KBM-7 (cell line): ENCODE results near the gene CDC23.
"Not testable (repeated sequence)": the region's sequence is repeated elsewhere in the genome, so short reads cannot be mapped to it uniquely, and the experiment has no call there.

Source experiments
- DNase-seq: peaks from one replicate; pipeline ENCODE4 v3.0.0-alpha.2; 2015
- in situ Hi-C: fragments of 300-500 bp; cut with MboI; formaldehyde crosslinking; loops from 2 replicates; pipeline ENCODE4 v1.14.3; 2020; ENCODE audit warnings: low sequenced_read_pairs, low pct_unique_long_range_greater_than_20kb, mixed read lengths

Gene CDC23, protein sequence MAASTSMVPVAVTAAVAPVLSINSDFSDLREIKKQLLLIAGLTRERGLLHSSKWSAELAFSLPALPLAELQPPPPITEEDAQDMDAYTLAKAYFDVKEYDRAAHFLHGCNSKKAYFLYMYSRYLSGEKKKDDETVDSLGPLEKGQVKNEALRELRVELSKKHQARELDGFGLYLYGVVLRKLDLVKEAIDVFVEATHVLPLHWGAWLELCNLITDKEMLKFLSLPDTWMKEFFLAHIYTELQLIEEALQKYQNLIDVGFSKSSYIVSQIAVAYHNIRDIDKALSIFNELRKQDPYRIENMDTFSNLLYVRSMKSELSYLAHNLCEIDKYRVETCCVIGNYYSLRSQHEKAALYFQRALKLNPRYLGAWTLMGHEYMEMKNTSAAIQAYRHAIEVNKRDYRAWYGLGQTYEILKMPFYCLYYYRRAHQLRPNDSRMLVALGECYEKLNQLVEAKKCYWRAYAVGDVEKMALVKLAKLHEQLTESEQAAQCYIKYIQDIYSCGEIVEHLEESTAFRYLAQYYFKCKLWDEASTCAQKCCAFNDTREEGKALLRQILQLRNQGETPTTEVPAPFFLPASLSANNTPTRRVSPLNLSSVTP

GRCh38 chr5:138213161-138214029 lies at the start of gene CDC23:
Gene CDC23, minus strand, starts transcription at chr5:138213323. Its CDS starts 11 bp downstream, at chr5:138213312.
- in situ Hi-C loops: no loop called here

GRCh38 chr5:138258704-138259292 lies 45.7 kb upstream of the CDC23 start:
- DNase-seq: no peak
- in situ Hi-C loops: no loop called here

More at GRCh38 chr5:138213161-138214029, at the start of gene CDC23:
- peak; percentile 99 for DNase-seq

- in situ Hi-C loops: no loop called here
These were observed 44.5 kb upstream of the CDC23 start for GRCh38 chr5:138257583-138257982.

GRCh38 chr5:138252944-138253343 lies 39.8 kb upstream of the CDC23 start:
- DNase-seq: no peak
- in situ Hi-C loops: no loop called here

More at GRCh38 chr5:138257583-138257982, 44.5 kb upstream of the CDC23 start:
- DNase-seq: no peak

DNA sequence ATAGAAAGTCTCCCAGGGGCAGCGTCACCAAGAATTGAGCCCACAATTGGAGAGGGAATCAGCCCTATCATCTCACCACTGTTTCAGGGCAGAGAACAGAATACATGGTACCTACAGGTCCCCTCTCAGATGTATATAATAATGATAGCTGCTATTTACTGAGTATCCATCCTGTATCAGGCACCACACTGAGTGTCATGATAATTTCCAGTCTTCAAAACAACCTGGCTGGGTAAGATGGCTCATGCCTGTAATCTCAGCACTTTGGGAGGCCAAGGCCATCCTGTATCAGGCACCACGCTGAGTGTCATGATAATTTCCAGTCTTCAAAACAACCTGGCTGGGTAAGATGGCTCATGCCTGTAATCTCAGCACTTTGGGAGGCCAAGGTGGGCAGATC lies 34.7 kb upstream of the CDC23 start:
- DNase-seq, in situ Hi-C loops: not testable (repeated sequence)

- no peak for DNase-seq
- in situ Hi-C loops: no loop called here
These were observed 33.7 kb upstream of the CDC23 start for GRCh38 chr5:138246822-138247221.

- in situ Hi-C loops: no loop called here
- no peak for DNase-seq
These were observed 33.2 kb upstream of the CDC23 start for GRCh38 chr5:138246334-138246733.

DNA sequence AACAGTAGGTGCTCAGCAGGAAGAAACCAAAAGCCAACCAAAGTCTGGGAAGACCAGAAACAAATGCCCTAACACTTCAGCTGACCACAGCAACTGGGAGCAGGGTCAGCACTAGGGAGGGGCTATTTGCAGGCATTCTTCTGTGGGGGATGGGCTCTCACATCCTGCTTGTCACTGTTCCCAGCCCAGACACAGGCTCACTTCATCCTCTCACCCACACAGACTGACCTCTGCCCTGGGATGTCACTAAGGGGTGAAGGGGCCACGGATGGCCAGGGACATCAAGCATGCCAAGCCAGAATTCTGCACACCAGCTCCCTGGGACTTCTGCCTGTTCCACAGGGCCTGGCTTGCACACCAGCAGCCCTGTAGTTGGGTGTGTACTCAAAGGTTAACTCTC lies 32.6 kb upstream of the CDC23 start:
- in situ Hi-C loops: no loop called here
- no peak for DNase-seq

DNA sequence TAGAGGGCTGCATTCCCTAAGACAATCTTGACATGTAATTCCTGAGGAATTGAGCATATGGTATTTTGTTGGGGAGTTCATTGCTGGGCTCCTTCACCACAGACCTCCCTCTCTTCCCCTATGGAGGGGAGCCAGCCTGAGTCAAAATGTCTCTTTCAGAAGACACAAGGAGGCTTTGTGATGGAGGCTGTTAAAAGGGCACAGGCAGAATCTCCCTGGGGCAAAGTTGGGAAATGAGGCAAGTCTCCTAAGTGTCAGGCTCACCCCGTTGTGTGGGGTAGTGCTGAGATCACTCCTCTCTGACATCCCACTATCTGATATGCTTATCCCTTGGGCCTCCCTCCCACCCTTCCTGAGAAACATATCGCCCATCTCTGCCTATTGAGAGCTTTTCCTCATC lies 30.7 kb upstream of the CDC23 start:
- in situ Hi-C loops: no loop called here
- DNase-seq: no peak

DNA sequence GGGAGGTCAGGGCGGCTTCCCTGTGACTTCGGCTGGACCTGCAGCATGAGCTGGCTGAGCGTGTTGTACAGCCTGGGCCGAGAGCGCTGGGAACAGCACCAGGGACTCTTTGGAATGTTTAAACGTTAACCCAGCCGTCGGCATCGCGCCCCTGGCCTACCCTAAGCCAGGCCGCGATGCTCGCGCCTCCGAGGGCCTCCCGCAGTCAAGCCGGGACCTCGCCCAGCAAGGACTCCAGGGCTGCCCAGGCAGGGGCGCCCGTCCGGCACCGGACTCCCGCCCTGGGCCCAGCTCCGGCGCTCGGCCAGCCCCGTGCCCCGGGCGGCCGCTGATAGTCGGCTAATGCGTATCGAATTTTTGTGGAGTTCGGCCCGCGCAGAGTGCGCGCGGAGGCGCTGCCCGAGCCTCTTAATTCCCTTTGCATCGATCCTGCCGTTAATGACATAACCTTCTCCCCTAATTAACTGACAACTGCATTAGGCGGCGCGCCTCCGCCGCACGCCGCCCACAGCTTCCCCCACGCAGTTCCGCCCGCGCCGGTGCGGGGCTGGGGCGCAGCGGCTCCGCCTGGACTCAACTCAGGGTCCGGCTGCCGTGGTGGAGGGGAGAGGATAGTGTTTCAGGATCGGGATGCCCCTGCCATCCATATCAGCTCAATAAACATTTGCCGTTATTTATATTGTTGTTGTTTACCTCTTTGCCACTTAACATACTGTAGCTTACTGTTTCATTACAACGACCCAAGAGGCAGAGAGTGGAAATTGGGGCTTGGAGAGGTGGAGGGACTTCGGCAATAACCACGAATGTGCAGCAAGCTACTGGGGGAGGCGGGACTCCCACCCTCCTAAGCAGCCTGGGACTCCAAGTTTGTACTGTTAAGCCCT lies 28.8 kb upstream of the CDC23 start:
- DNase-seq: peak; percentile 43
- in situ Hi-C loops: no loop called here

DNA sequence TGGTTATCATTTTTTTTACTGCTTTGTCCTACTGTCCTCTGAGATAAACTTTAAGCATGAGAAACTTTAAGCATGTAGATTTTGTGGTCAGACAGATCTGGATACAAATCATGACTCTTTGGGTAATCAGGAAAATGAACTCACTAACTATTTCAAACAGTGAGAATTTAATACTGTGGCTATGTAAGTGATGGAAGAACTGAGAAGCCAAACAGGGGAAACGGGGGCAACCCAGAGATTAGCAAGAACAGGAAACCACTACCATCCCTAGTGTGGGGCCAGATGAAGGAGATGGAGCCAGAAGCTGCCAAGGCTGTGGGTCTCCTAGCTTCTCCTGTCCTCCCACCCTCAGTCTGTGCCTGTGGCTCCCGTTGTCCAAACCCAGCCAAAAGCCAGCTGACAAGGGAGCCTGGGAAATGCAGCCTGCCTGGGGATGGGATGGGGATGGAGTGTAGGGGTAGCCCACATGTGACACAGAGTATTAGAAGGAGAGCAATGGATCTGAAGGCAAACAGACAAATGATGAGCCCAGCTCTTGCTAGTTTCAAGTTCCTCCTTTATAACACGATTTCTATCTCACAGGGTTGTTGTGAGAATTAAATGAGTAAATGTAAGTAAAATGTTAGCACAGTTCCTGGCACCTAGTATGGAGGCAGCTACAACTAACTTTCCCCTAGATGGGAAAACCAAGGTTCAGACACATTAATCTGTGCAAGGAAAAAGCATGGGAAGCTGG lies 27.7 kb upstream of the CDC23 start:
- DNase-seq: peak; percentile 70
- in situ Hi-C loops: no loop called here

DNA sequence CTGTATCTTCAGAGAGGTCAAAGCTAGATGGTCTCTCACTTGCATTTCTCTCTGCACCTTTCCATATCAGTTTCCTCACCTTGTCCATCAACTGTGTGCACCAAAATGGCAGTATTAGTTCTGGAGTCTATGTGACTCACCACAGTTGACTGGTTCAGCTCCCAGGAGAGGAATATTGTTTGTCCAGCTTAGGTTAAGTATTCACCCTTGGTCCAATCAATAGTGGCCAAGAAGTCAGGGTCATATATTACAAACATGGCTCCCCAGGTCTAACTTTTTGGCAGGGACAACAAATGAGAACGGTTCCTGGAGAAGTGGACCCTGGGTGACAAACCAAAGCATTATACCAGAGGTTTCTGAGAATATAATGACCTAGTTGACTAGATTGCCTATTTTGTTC lies 24.9 kb upstream of the CDC23 start:
- in situ Hi-C loops: no loop called here
- DNase-seq: no peak

DNA sequence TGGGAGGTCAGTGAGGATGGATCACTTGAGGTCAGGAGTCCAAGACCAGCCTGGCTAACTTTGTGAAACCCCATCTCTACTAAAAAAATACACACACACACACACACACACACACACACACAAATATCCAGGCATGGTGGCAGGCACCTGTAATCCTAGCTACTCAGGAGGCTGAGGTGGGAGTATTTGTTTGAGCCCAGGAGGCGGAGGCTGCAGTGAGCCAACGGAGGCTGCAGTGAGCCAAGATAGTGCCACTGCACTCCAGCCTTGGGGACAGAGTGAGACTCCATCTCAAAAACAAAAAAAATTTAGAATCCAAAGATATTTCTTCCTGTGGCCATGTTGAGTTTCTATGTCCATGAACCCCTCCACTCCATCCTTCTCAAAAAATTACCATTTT lies 21.5 kb upstream of the CDC23 start:
- no peak for DNase-seq
- in situ Hi-C loops: no loop called here

- no peak for DNase-seq
- in situ Hi-C loops: no loop called here
These were observed 20.2 kb upstream of the CDC23 start for GRCh38 chr5:138233280-138233679.

GRCh38 chr5:138230981-138231589 lies 18.0 kb upstream of the CDC23 start:
- peak; percentile 81 for DNase-seq

GRCh38 chr5:138230261-138230660 lies 17.1 kb upstream of the CDC23 start:
- in situ Hi-C loops: no loop called here
- DNase-seq: no peak

More at GRCh38 chr5:138230981-138231589, 18.0 kb upstream of the CDC23 start:
- in situ Hi-C loops: no loop called here

DNA sequence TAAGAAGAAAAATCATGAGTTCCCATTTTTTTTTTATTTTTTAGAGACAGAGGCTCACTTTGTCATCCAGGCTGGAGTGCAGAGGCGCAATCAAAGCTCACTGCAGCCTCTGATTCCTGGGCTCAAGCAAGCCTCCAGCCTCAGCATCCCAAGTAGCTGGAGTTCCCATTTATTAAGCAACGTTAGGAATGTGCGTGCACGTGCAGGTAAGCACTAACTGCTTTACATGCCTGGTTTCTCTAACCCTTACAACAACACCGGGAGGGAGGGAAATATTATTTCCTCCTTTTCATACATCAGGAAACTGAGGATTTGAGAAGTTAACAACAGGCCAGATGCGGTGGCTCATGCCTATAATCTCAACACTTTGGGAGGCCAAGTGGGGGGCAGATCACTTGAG lies 16.3 kb upstream of the CDC23 start:
- DNase-seq: no peak
- in situ Hi-C loops: no loop called here
